Hepatocyte (in vitro differentiated cells): ENCODE data around the gene TMIGD3.

Experiments
- EZH2phosphoT487 ChIP-seq: fragments of 200-600 bp; sonication (generic); IDR thresholded peaks from one replicate; pipeline ENCODE4 v1.6.1; 2018; ENCODE audit warnings: antibody characterized with exemption, mild to moderate bottlenecking, low read depth, moderate library complexity; ENCODE audit not compliant: unreplicated experiment, severe bottlenecking
- TF ChIP-seq, protein P1 (sequence below): fragments of 200-600 bp; sonication (generic); IDR thresholded peaks from 2 replicates; pipeline ENCODE4 v1.5.1; 2016; ENCODE audit warnings: antibody characterized with exemption, mild to moderate bottlenecking; ENCODE audit not compliant: poor library complexity

DNA sequence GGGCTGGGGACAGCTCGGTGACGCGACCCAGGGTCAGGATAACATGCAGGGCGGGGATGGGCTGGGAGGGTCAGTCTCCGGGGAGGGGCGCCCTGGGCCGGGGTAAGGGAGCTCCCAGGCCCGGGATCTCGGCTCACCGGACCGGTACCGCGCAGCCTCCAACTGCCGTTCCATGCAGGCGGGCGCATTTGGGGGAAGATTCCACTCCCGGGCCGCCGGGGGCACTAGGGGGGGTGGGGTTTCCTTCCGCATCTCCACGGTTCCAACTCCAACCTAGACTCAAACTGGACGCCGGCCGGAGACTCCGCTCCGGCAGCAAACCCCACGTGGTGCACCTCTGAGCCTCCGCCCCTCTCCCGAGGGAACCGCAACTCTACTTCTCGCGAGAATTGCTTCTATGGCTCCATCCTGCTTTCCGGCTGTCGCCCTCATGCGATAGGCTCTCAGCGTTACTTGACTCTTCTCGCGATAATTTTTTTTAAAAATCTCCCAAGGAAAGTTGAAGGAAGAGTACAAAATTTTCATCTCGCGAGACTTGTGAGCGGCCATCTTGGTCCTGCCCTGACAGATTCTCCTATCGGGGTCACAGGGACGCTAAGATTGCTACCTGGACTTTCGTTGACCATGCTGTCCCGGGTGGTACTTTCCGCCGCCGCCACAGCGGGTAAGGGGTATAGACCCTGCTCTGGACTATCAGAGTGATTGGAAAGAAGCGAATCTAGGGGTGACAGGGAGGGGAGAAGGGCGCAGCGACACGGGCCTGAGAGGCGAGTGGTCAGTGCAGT is 54.3 kb downstream of the TMIGD3 start, which contains the start of the genes ATP5PB and WDR77:
- TF ChIP-seq, protein P1, sequence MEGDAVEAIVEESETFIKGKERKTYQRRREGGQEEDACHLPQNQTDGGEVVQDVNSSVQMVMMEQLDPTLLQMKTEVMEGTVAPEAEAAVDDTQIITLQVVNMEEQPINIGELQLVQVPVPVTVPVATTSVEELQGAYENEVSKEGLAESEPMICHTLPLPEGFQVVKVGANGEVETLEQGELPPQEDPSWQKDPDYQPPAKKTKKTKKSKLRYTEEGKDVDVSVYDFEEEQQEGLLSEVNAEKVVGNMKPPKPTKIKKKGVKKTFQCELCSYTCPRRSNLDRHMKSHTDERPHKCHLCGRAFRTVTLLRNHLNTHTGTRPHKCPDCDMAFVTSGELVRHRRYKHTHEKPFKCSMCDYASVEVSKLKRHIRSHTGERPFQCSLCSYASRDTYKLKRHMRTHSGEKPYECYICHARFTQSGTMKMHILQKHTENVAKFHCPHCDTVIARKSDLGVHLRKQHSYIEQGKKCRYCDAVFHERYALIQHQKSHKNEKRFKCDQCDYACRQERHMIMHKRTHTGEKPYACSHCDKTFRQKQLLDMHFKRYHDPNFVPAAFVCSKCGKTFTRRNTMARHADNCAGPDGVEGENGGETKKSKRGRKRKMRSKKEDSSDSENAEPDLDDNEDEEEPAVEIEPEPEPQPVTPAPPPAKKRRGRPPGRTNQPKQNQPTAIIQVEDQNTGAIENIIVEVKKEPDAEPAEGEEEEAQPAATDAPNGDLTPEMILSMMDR = no peak
- TF ChIP-seq EZH2phosphoT487 = no peak
